ENCODE data around the gene SPRR2F. TPM values are rescaled to one million over a fixed set of nuclear protein-coding genes. Genes with fewer than 3 reads are reported as not detected.
"Not testable (repeated sequence)": the region's sequence is repeated elsewhere in the genome, so short reads cannot be mapped to it uniquely, and the experiment has no call there.

Gene SPRR2F
- total RNA-seq, 1 donor from 2014 or later = not detected

GRCh38 chr1:153115264-153115663 lies 1.9 kb upstream of the SPRR2F start:
- H3K4me1 Mint-ChIP-seq; H3K9me3 Mint-ChIP-seq; H3K27ac Mint-ChIP-seq; H3K36me3 Mint-ChIP-seq (ENCODE audit: low read depth); H3K4me3 Mint-ChIP-seq; DNase-seq; H3K27me3 Mint-ChIP-seq; intact Hi-C loops (cut with micrococcal nuclease): not testable (repeated sequence)

- H3K36me3 Mint-ChIP-seq (ENCODE audit: low read depth); DNase-seq; intact Hi-C loops (cut with micrococcal nuclease); H3K4me3 Mint-ChIP-seq; H3K27me3 Mint-ChIP-seq; H3K9me3 Mint-ChIP-seq; H3K27ac Mint-ChIP-seq; H3K4me1 Mint-ChIP-seq: not testable (repeated sequence)
Measured at GRCh38 chr1:153112454-153112853, 862 bp downstream of the SPRR2F start.

- Mint-ChIP-seq H3K4me3 (no peak overlapping the region), H3K36me3 (ENCODE audit: low read depth) (no peaks in the 10 kb centered on the region), H3K27me3 (peaks cover 10% of the 10 kb centered on the region), H3K4me1 (no peaks in the 10 kb centered on the region), H3K9me3 (no peaks in the 10 kb centered on the region), H3K27ac (no peak overlapping the region)
- intact Hi-C loops (cut with micrococcal nuclease) = no loop called here
- no peak for DNase-seq
Measured at GRCh38 chr1:153100245-153100644, 13.1 kb downstream of the SPRR2F start.

DNA sequence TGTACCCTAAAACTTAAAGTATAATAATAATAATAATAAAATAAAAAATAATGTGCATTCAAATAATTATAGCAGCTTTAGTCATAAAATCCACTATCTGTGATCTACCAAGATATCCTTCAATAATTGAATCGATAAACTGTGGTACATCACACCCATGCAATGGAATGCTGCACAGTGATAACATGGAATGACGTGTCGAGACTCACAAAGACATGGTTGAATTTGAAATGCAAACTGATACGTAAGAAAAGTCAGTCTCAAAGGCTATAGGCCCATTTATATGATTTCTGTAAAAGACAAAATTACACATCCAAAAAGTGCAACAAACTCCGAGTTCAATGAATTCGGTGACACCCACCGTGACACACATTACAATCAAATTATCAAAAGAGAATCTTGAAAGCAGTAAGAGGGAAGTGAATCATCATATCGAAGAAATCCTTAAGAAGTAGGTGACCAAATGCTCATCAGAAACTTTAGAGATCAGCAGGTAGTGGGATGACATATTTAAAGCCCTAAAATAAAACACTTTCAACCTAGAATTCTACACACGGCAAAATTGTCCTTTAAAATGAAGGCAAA lies 13.8 kb downstream of the SPRR2F start:
- intact Hi-C loops (cut with micrococcal nuclease) = no loop called here
- no peak for DNase-seq
- Mint-ChIP-seq H3K27me3 (peaks cover 9% of the 10 kb centered on the region), H3K4me1 (no peaks in the 10 kb centered on the region), H3K9me3 (no peaks in the 10 kb centered on the region), H3K4me3 (no peak overlapping the region), H3K36me3 (ENCODE audit: low read depth) (no peaks in the 10 kb centered on the region), H3K27ac (no peak overlapping the region)

GRCh38 chr1:153095764-153096163 lies 17.6 kb downstream of the SPRR2F start:
- no peak for DNase-seq
- Mint-ChIP-seq H3K36me3 (ENCODE audit: low read depth) (no peaks in the 10 kb centered on the region), H3K9me3 (no peaks in the 10 kb centered on the region), H3K27me3 (peaks cover 7% of the 10 kb centered on the region), H3K4me1 (no peaks in the 10 kb centered on the region), H3K27ac (no peak overlapping the region), H3K4me3 (no peak overlapping the region)
- intact Hi-C loops (cut with micrococcal nuclease) = no loop called here

DNA sequence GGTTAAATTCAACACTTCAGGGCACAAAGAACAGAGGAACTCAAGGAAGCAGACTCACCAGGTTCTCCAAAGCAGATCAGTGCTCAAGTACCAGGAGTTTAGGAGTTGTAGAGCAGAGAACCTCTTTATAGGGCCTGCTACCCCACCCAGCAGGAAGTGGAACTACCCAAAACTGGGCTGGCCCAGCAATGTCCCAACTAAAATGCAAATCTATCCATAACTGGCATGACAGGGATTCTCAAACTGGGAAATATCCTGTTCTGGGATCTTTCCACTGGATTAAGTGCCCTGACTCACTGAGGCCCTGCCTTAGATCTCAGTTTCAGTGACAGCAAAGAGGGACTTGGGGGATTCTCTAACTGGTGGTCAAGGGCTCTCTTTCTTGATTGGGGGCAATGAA lies 18.9 kb downstream of the SPRR2F start, which contains the start of gene SPRR2E:
Gene SPRR2E, minus strand, starts transcription at position 101 of the 400 bp plus-strand sequence. CDS start 775 bp downstream, outside the sequence.
- Mint-ChIP-seq H3K36me3 (ENCODE audit: low read depth) (no peaks in the 10 kb centered on the region), H3K4me3 (no peak within 1 kb of the TSS), H3K9me3 (no peaks in the 10 kb centered on the region), H3K27ac (no peak within 1 kb of the TSS), H3K27me3 (peaks cover 6% of the 10 kb centered on the region), H3K4me1 (no peaks in the 10 kb centered on the region)
- DNase-seq = no peak
- intact Hi-C loops (cut with micrococcal nuclease) = no loop called here

DNA sequence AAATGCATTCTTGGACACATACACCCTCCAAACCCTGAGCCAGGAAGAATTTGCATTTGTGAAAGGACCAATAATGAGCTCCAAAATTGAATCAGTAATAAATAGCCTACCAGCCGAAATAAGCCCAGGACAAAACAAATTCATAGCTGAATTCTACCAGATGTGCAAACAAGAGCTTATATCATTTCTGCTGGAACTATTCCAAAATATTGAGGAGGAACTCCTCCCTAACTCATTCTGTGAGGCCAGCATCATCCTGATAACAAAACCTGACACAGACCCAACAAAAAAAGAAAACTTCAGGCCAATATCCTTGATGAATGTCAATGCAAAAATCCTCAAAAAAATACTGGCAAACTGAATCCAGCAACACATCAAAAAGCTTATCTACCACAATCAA lies 25.7 kb downstream of the SPRR2F start:
- intact Hi-C loops (cut with micrococcal nuclease) = no loop called here
- Mint-ChIP-seq H3K36me3 (ENCODE audit: low read depth) (no peaks in the 10 kb centered on the region), H3K4me3 (no peak overlapping the region), H3K9me3 (no peaks in the 10 kb centered on the region), H3K4me1 (no peaks in the 10 kb centered on the region), H3K27me3 (peaks cover 7% of the 10 kb centered on the region), H3K27ac (no peak overlapping the region)
- DNase-seq = no peak

GRCh38 chr1:153081736-153082135 lies 31.6 kb downstream of the SPRR2F start:
- Mint-ChIP-seq H3K9me3 (peaks cover 5% of the 10 kb centered on the region), H3K4me1 (no peaks in the 10 kb centered on the region), H3K27me3 (peaks cover 4% of the 10 kb centered on the region), H3K4me3 (no peak overlapping the region), H3K27ac (no peak overlapping the region), H3K36me3 (ENCODE audit: low read depth) (no peaks in the 10 kb centered on the region)
- intact Hi-C loops (cut with micrococcal nuclease) = no loop called here
- no peak for DNase-seq

DNA sequence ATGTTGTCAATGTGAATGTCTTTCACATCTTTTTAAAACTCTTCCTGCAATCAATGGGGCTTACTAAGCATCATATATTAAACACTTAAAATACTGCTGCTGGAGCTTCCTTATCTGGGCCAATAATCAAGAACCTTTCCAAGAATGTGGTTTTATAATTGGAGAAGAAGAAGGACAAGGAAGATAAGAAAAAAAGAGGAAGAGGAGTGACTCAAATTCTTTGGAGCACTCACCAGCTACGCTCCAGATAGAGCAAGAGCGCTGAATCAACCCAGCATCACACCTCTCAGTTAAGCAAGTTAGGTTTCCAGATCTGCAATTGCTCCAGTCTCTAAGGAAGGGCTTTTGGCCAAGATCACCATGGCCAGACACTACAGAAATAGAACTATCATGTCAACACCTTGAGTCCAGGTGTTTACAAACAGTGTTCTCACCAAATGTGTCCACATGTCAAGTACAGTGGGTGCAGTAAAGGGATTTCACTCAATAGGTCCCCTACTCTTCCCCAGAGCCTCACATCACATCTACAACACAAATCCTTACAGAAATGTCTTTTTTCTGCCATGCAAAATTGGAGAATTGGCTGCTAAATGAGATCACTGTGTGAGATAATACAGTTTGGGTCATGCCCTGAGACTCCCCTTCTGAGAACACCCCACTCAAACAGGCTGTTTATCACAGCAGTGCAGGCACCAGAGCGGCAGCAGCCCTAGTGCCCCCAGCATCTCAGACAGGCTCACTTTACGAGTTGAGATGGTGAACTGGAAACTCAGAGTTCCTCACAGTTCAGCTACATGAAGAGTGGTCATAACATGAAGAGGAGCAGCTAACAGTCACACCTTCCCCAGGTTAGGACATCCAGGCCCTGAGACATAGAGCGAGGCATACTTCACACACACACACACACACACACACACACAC lies 40.2 kb downstream of the SPRR2F start:
- H3K27me3 Mint-ChIP-seq = peaks cover 3% of the 10 kb centered on the region
- no peak overlapping the region for H3K4me3 Mint-ChIP-seq
- H3K36me3 Mint-ChIP-seq (ENCODE audit: low read depth) = no peaks in the 10 kb centered on the region
- H3K4me1 Mint-ChIP-seq = no peaks in the 10 kb centered on the region
- no peaks in the 10 kb centered on the region for H3K9me3 Mint-ChIP-seq
- DNase-seq = no peak
- no peak overlapping the region for H3K27ac Mint-ChIP-seq
- intact Hi-C loops (cut with micrococcal nuclease) = no loop called here

DNA sequence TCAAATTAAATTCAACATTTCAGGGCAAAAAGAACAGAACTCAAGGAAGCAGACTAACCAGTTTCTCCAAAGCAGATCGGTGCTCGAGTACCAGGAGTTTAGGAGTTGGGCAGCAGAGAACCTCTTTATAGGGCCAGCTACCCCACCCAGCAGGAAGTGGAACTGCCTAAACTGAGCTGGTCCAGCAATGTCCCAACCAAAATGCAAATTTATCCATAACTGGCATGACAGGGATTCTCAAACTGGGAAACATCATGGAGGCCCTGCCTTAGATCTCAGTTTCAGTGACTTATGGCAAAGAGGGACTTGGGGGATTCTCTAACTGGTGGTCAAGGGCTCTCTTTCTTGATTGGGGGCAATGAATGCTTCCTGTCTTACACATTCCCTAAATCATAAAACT lies 41.8 kb downstream of the SPRR2F start, which contains the start of gene SPRR2B:
Gene SPRR2B, minus strand, starts transcription at position 101 of the 400 bp plus-strand sequence. CDS start 772 bp downstream, outside the sequence.
- H3K27ac Mint-ChIP-seq = no peak within 1 kb of the TSS
- no peaks in the 10 kb centered on the region for H3K9me3 Mint-ChIP-seq
- no peaks in the 10 kb centered on the region for H3K36me3 Mint-ChIP-seq (ENCODE audit: low read depth)
- no peak for DNase-seq
- intact Hi-C loops (cut with micrococcal nuclease) = no loop called here
- H3K4me1 Mint-ChIP-seq = no peaks in the 10 kb centered on the region
- peaks cover 3% of the 10 kb centered on the region for H3K27me3 Mint-ChIP-seq
- H3K4me3 Mint-ChIP-seq = no peak within 1 kb of the TSS

DNA sequence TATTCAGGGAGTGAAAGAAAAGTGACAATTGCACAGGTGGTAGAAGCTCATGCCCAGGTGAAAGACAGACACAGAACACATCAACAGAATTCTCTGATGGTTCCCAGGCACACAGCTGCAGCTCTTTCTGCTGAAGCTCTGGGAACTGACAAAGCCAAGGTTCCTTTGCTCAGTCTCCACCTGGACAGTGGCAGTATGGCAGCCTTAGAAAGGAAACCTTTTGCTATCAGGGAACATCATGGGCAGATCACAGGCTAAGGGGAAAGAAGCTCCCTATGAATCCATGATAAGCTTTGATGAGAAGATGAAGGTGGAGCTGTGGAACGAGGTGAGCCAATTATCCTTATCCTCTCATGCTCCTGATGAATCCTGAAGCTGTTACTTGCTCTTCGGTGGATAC lies 43.1 kb downstream of the SPRR2F start:
- Mint-ChIP-seq H3K36me3 (ENCODE audit: low read depth) (no peaks in the 10 kb centered on the region), H3K27ac (no peak overlapping the region), H3K4me3 (no peak overlapping the region), H3K27me3 (peaks cover 3% of the 10 kb centered on the region), H3K9me3 (no peaks in the 10 kb centered on the region), H3K4me1 (no peaks in the 10 kb centered on the region)
- no peak for DNase-seq
- intact Hi-C loops (cut with micrococcal nuclease) = no loop called here

Other genes starting within 250 kb of the SPRR2F start
- gene SMCP, start 235.2 kb downstream of the SPRR2F start, total RNA-seq = not detected in 2 replicates
- gene IVL, start 205.0 kb downstream of the SPRR2F start, total RNA-seq = not detected in 2 replicates
- not detected in 2 replicates for gene SPRR5, start 166.3 kb downstream of the SPRR2F start, total RNA-seq
- not detected in 2 replicates for gene SPRR4, start 142.9 kb downstream of the SPRR2F start, total RNA-seq
- not detected in 2 replicates for gene SPRR1A, start 129.4 kb downstream of the SPRR2F start, total RNA-seq
- gene SPRR3, start 111.8 kb downstream of the SPRR2F start, total RNA-seq = not detected in 2 replicates
- not detected in 2 replicates for gene SPRR1B, start 82.3 kb downstream of the SPRR2F start, total RNA-seq
- not detected in 2 replicates for gene SPRR2D, start 72.4 kb downstream of the SPRR2F start, total RNA-seq
- not detected in 2 replicates for gene SPRR2A, start 56.0 kb downstream of the SPRR2F start, total RNA-seq
- gene SPRR2B, start 41.9 kb downstream of the SPRR2F start, total RNA-seq = not detected in 2 replicates
- gene SPRR2E, start 19.0 kb downstream of the SPRR2F start, total RNA-seq = not detected in 2 replicates
- not detected in 2 replicates for gene SPRR2G, start 37.4 kb upstream of the SPRR2F start, total RNA-seq
- not detected in 2 replicates for gene LELP1, start 89.9 kb upstream of the SPRR2F start, total RNA-seq
- not detected in 2 replicates for gene PRR9, start 104.1 kb upstream of the SPRR2F start, total RNA-seq
- gene LORICRIN, start 146.2 kb upstream of the SPRR2F start, total RNA-seq = not detected in 2 replicates
- gene PGLYRP3, start 199.4 kb upstream of the SPRR2F start, total RNA-seq = not detected in 2 replicates
- not detected in 2 replicates for gene PGLYRP4, start 235.3 kb upstream of the SPRR2F start, total RNA-seq
- gene S100A9, start 244.3 kb upstream of the SPRR2F start, total RNA-seq = not detected in 2 replicates